Esophagus squamous epithelium (tissue), 5 donors: ENCODE data around the gene POC1B. TPM values are rescaled to one million over a fixed set of nuclear protein-coding genes. Genes with fewer than 3 reads are reported as not detected.

Source experiments
- DNase-seq: peaks from one replicate; lab custom pipeline; 2025; lab: John Stamatoyannopoulos, UW
- H3K27ac ChIP-seq, 4 donors: fragments of 200-600 bp; sonication (generic); one replicate each; pipeline ENCODE4 v1.5.1; 2016 to 2019; ENCODE audit warnings: mild to moderate bottlenecking in 1 of 4
- H3K27me3 ChIP-seq, 4 donors: fragments of 200-600 bp; sonication (generic); 1 replicate in 3 of 4; 2 replicates in 1 of 4; pipeline versions ENCODE4 v1.5.1 to v1.6.0; 2017 to 2021; ENCODE audit warnings: antibody characterized with exemption in 1 of 4
- H3K36me3 ChIP-seq, 3 donors: fragments of 200-600 bp; sonication (generic); one replicate each; pipeline ENCODE4 v1.5.1; 2016 to 2019
- H3K4me1 ChIP-seq, 3 donors: fragments of 200-600 bp; sonication (generic); one replicate each; pipeline ENCODE4 v1.5.1; 2017 to 2019
- H3K4me3 ChIP-seq, 4 donors: fragments of 200-600 bp; sonication (generic); 1 replicate in 3 of 4; 2 replicates in 1 of 4; pipeline ENCODE4 v1.5.1; 2016 to 2019; ENCODE audit warnings: mild to moderate bottlenecking in 2 of 4, moderate library complexity in 1 of 4
- H3K9me3 ChIP-seq, 3 donors: fragments of 200-600 bp; sonication (generic); one replicate each; pipeline ENCODE4 v1.5.1; 2016 to 2019
- CTCF ChIP-seq, 6 experiments: fragments of 450-650 bp in 4 of 6; fragments of 200-600 bp in 2 of 6; sonication (generic) in 2 of 6; IDR thresholded peaks; one replicate each; pipeline ENCODE4 v1.5.1; 2016 to 2019; ENCODE audit warnings: antibody characterized with exemption in 6 of 6, mild to moderate bottlenecking in 4 of 6, moderate library complexity in 4 of 6
- POLR2A ChIP-seq, 4 donors: fragments of 450-650 bp; IDR thresholded peaks; one replicate each; pipeline ENCODE4 v1.6.1; 2017; ENCODE audit warnings: antibody characterized with exemption in 4 of 4, mild to moderate bottlenecking in 4 of 4, moderate library complexity in 3 of 4
- WGBS, 2 donors: methylation state at CpG; one replicate each; pipeline ENCODE4 v1.1.5; 2018; 5-methylcytosine and 5-hydroxymethylcytosine counted together
- intact Hi-C: fragments of 100-400 bp; cut with DNase I; formaldehyde crosslinking; loops from one replicate; pipeline ENCODE4 v1.15.0; 2022
- total RNA-seq, 4 donors: library from RNA; depleted of rRNA; stranded (reverse); fragments of >200 nt; gene quantifications; one replicate each; pipeline ENCODE4 v1.1.0, GENCODE V29; 2016
- donor health status: DM: yes; HTN: yes; CAD: no.

Gene POC1B
- total RNA-seq, 4 donors from 2014 or later = 12.9 to 21.4 (median 15.3) TPM

- WGBS, 2 donors = 80 to 83% methylated on average over 3 of the region's 3 CpGs
- H3K27me3 ChIP-seq = no peaks in the 10 kb centered on the region
- no peak overlapping the region for H3K4me3 ChIP-seq
- H3K4me1 ChIP-seq = peaks cover 0 to 17% (median 0%) of the 10 kb centered on the region in 3 donors
- no peak for DNase-seq
- TF ChIP-seq POLR2A (IDR thresholded peaks at IDR 0.05) = no peak
- no peak for TF ChIP-seq CTCF (IDR thresholded peaks at IDR 0.05)
- intact Hi-C loops = no loop called here
- H3K9me3 ChIP-seq = no peaks in the 10 kb centered on the region
- no peak overlapping the region for H3K27ac ChIP-seq
- H3K36me3 ChIP-seq = no peaks in the 10 kb centered on the region
Observed at GRCh38 chr12:89392391-89392790, 133.5 kb downstream of the POC1B start.

DNA sequence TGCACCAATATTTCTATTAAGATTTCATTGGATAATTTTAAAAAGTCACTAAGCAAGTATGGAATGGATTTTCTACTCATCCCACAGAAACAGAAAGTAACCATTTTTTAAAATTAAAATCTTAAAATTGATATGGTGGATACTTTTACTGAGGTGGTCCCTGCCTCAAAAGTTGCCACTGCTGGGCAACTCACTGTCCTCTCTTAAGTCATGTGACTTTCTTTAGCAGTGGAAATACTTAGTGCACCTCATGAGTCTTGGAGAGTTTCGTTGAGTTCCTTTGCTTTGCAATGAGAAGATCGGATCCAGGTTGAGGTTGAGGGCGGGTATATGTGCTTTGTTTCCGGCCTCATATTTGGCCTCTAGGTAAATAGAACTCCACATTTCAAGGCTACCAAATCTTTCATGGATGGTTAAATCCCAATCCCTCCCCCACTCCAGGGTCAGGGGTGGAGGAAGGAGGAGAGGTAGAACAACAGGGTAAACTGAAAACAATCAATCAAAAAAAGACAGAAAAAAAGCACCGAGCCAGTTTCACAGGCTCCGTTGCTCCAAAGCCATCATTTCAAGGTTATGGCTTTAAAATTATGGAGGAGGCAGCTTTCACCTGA is 134.0 kb downstream of the POC1B start:
- intact Hi-C loops = no loop called here
- Histone ChIP-seq H3K27ac (no peak overlapping the region), H3K4me3 (no peak overlapping the region), H3K4me1 (peaks cover 0 to 17% (median 0%) of the 10 kb centered on the region in 3 donors), H3K27me3 (no peaks in the 10 kb centered on the region), H3K9me3 (no peaks in the 10 kb centered on the region), H3K36me3 (no peaks in the 10 kb centered on the region)
- DNase-seq = no peak
- WGBS, 2 donors = 81 to 90% methylated on average over 6 of the region's 6 CpGs
- TF ChIP-seq POLR2A (IDR thresholded peaks at IDR 0.05) (no peak), CTCF (IDR thresholded peaks at IDR 0.05) (no peak)

- Histone ChIP-seq H3K4me1 (peaks cover 0 to 21% (median 0%) of the 10 kb centered on the region in 3 donors), H3K27me3 (no peaks in the 10 kb centered on the region), H3K9me3 (no peaks in the 10 kb centered on the region), H3K4me3 (no peak overlapping the region), H3K27ac (peak overlapping the region in 3 of 4 donors; percentile 52 to 79 (median 68)), H3K36me3 (no peaks in the 10 kb centered on the region)
- 66 to 80% methylated on average over 3 of the region's 3 CpGs for WGBS, 2 donors
- DNase-seq = no peak
- intact Hi-C loops = no loop called here
- no peak for TF ChIP-seq POLR2A (IDR thresholded peaks at IDR 0.05)
- no peak for TF ChIP-seq CTCF (IDR thresholded peaks at IDR 0.05)
Observed at GRCh38 chr12:89390802-89391673, 134.8 kb downstream of the POC1B start.

- H3K9me3 ChIP-seq = no peaks in the 10 kb centered on the region
- no peaks in the 10 kb centered on the region for H3K27me3 ChIP-seq
- peak overlapping the region in 3 of 4 donors; percentile 52 to 79 (median 68) for H3K27ac ChIP-seq
- no peaks in the 10 kb centered on the region for H3K36me3 ChIP-seq
- no peak for DNase-seq
- H3K4me1 ChIP-seq = peaks cover under 1 to 31% (median 4%) of the 10 kb centered on the region in 3 donors
- intact Hi-C loops = no loop called here
- TF ChIP-seq CTCF (IDR thresholded peaks at IDR 0.05) (no peak), POLR2A (IDR thresholded peaks at IDR 0.05) (no peak)
- WGBS, 2 donors = 65 to 68% methylated on average over 6 of the region's 6 CpGs
- no peak overlapping the region for H3K4me3 ChIP-seq
Observed at GRCh38 chr12:89389755-89390661, 135.8 kb downstream of the POC1B start.
